ENCODE results near the gene APOA5. TPM values are rescaled to one million over a fixed set of nuclear protein-coding genes. Genes with fewer than 3 reads are reported as not detected.

The APOA5 gene
- polyA plus RNA-seq, 1 experiment = not detected

- Histone ChIP-seq H3K4me3 (ENCODE audit: low read depth, low read length) (no peak overlapping the region), H3K27me3 (ENCODE audit: control insufficient read depth, insufficient read depth, low read length) (peaks cover 9% of the 10 kb centered on the region), H3K27ac (ENCODE audit: low read depth, low read length) (no peak overlapping the region), H3K9me3 (ENCODE audit: control insufficient read depth, insufficient read depth, low read length) (no peaks in the 10 kb centered on the region)
- ChIA-PET POLR2A (no interaction called here), CTCF (interaction anchor here (0.6 to 2.5 kb wide), 2 partner anchors 38 to 340 kb away, joined by 8 read pairs; partner anchors contain the start of gene APOA1)
- no peak for DNase-seq (ENCODE audit: low read depth, low spot score)
- TF ChIP-seq CTCF (IDR thresholded peaks at IDR 0.05; ENCODE audit: low read depth, low read length) = no peak
Observed at GRCh38 chr11:116798368-116798767, 6.7 kb upstream of the APOA5 start.

- POLR2A ChIA-PET = no interaction called here
- no peak for TF ChIP-seq CTCF (IDR thresholded peaks at IDR 0.05; ENCODE audit: low read depth, low read length)
- H3K27me3 ChIP-seq (ENCODE audit: control insufficient read depth, insufficient read depth, low read length) = peaks cover 6% of the 10 kb centered on the region
- H3K9me3 ChIP-seq (ENCODE audit: control insufficient read depth, insufficient read depth, low read length) = no peaks in the 10 kb centered on the region
- CTCF ChIA-PET = no interaction called here
- H3K4me3 ChIP-seq (ENCODE audit: low read depth, low read length) = no peak overlapping the region
- no peak overlapping the region for H3K27ac ChIP-seq (ENCODE audit: low read depth, low read length)
- DNase-seq (ENCODE audit: low read depth, low spot score) = no peak
Observed at GRCh38 chr11:116797816-116798215, 6.1 kb upstream of the APOA5 start.

- H3K27ac ChIP-seq (ENCODE audit: low read depth, low read length) = no peak overlapping the region
- DNase-seq (ENCODE audit: low read depth, low spot score) = no peak
- H3K27me3 ChIP-seq (ENCODE audit: control insufficient read depth, insufficient read depth, low read length) = peaks cover 5% of the 10 kb centered on the region
- POLR2A ChIA-PET = no interaction called here
- CTCF ChIA-PET = interaction anchor here (8.7 to 11.0 kb wide), 2 partner anchors 39 to 310 kb away, joined by 138 to 209 read pairs; partner anchors contain the start of gene APOA1
- no peak for TF ChIP-seq CTCF (IDR thresholded peaks at IDR 0.05; ENCODE audit: low read depth, low read length)
- no peak overlapping the region for H3K4me3 ChIP-seq (ENCODE audit: low read depth, low read length)
- H3K9me3 ChIP-seq (ENCODE audit: control insufficient read depth, insufficient read depth, low read length) = no peaks in the 10 kb centered on the region
Observed at GRCh38 chr11:116796548-116796947, 4.9 kb upstream of the APOA5 start.

GRCh38 chr11:116794851-116795250 lies 3.2 kb upstream of the APOA5 start:
- ChIA-PET POLR2A (no interaction called here), CTCF (interaction anchor here (1.3 to 11.0 kb wide), 3 partner anchors 41 to 311 kb away, joined by 5 to 209 read pairs (median 138); partner anchors contain the start of genes APOA1 and SIK3)
- no peak for TF ChIP-seq CTCF (IDR thresholded peaks at IDR 0.05; ENCODE audit: low read depth, low read length)
- no peak overlapping the region for H3K27ac ChIP-seq (ENCODE audit: low read depth, low read length)
- no peak overlapping the region for H3K4me3 ChIP-seq (ENCODE audit: low read depth, low read length)
- no peaks in the 10 kb centered on the region for H3K9me3 ChIP-seq (ENCODE audit: control insufficient read depth, insufficient read depth, low read length)
- H3K27me3 ChIP-seq (ENCODE audit: control insufficient read depth, insufficient read depth, low read length) = no peaks in the 10 kb centered on the region
- no peak for DNase-seq (ENCODE audit: low read depth, low spot score)

GRCh38 chr11:116793772-116794097 lies 2.1 kb upstream of the APOA5 start:
- Histone ChIP-seq H3K4me3 (ENCODE audit: low read depth, low read length) (no peak overlapping the region), H3K27me3 (ENCODE audit: control insufficient read depth, insufficient read depth, low read length) (no peaks in the 10 kb centered on the region), H3K27ac (ENCODE audit: low read depth, low read length) (no peak overlapping the region), H3K9me3 (ENCODE audit: control insufficient read depth, insufficient read depth, low read length) (no peaks in the 10 kb centered on the region)
- TF ChIP-seq CTCF (IDR thresholded peaks at IDR 0.05; ENCODE audit: low read depth, low read length) = no peak
- ChIA-PET CTCF (interaction anchor here (0.6 to 11.0 kb wide), 5 partner anchors 42 to 433 kb away, joined by 3 to 209 read pairs (median 5); partner anchors contain the start of genes APOA1 and SIK3), POLR2A (no interaction called here)
- no peak for DNase-seq (ENCODE audit: low read depth, low spot score)

Data from AG04450 (cell line).